Tibial nerve (tissue), 4 donors: ENCODE measurements around the gene PYROXD2. TPM values are rescaled to one million over a fixed set of nuclear protein-coding genes. Genes with fewer than 3 reads are reported as not detected.
A peak's percentile ranks its signal among the peaks of the same experiment; 100 is the strongest.

Source experiments
- DNase-seq, 2 donors: peaks; one replicate each; pipeline ENCODE4 v3.0.0-alpha.2; 2019; ENCODE audit warnings: low spot score in 2 of 2
- H3K27ac ChIP-seq, 4 donors: fragments of 200-600 bp; sonication (generic) in 3 of 4; one replicate each; pipeline ENCODE4 v1.5.1; 2017 to 2019; ENCODE audit warnings: mild to moderate bottlenecking in 1 of 4
- H3K27me3 ChIP-seq, 2 donors: fragments of 200-600 bp; sonication (generic) in 1 of 2; one replicate each; pipeline versions ENCODE4 v1.5.1 to v1.6.0; 2017 to 2019
- H3K36me3 ChIP-seq, 3 donors: fragments of 200-600 bp; sonication (generic); one replicate each; pipeline ENCODE4 v1.5.1; 2018 to 2019
- H3K4me1 ChIP-seq, 4 donors: fragments of 200-600 bp; sonication (generic) in 3 of 4; one replicate each; pipeline ENCODE4 v1.5.1; 2017 to 2019
- H3K4me3 ChIP-seq, 4 donors: fragments of 200-600 bp; sonication (generic) in 3 of 4; one replicate each; pipeline ENCODE4 v1.5.1; 2017 to 2019; ENCODE audit warnings: mild to moderate bottlenecking in 1 of 4, moderate library complexity in 1 of 4
- H3K9me3 ChIP-seq, 4 donors: fragments of 200-600 bp; sonication (generic) in 3 of 4; one replicate each; pipeline ENCODE4 v1.5.1; 2017 to 2019
- EP300 ChIP-seq, 2 donors: sonication (generic); formaldehyde crosslinking; IDR thresholded peaks; one replicate each; pipeline ENCODE4 v1.6.1; 2017; ENCODE audit warnings: antibody characterized with exemption in 2 of 2, mild to moderate bottlenecking in 1 of 2
- POLR2A ChIP-seq, 2 donors: fragments of 450-650 bp; IDR thresholded peaks; one replicate each; pipeline ENCODE4 v1.6.1; 2017; ENCODE audit warnings: antibody characterized with exemption in 2 of 2, mild to moderate bottlenecking in 2 of 2, moderate library complexity in 2 of 2
- WGBS, 2 donors: methylation state at CpG; one replicate each; pipeline ENCODE4 v1.1.5; 2018; 5-methylcytosine and 5-hydroxymethylcytosine counted together
- total RNA-seq, 4 donors: library from RNA; depleted of rRNA; stranded (reverse); fragments of >200 nt; gene quantifications; one replicate each; pipeline ENCODE4 v1.1.0, GENCODE V29; 2016
- TF ChIP-seq, protein P1 (sequence below), 5 experiments: fragments of 200-600 bp in 3 of 5; fragments of 450-650 bp in 2 of 5; sonication (generic) in 3 of 5; IDR thresholded peaks; one replicate each; pipeline ENCODE4 v1.5.1; 2016 to 2019; ENCODE audit warnings: antibody characterized with exemption in 5 of 5, mild to moderate bottlenecking in 3 of 5, moderate library complexity in 2 of 5

PYROXD2 gene
- 10 to 100 TPM; 14.2 to 27.0 (median 20.8) TPM for total RNA-seq

DNA sequence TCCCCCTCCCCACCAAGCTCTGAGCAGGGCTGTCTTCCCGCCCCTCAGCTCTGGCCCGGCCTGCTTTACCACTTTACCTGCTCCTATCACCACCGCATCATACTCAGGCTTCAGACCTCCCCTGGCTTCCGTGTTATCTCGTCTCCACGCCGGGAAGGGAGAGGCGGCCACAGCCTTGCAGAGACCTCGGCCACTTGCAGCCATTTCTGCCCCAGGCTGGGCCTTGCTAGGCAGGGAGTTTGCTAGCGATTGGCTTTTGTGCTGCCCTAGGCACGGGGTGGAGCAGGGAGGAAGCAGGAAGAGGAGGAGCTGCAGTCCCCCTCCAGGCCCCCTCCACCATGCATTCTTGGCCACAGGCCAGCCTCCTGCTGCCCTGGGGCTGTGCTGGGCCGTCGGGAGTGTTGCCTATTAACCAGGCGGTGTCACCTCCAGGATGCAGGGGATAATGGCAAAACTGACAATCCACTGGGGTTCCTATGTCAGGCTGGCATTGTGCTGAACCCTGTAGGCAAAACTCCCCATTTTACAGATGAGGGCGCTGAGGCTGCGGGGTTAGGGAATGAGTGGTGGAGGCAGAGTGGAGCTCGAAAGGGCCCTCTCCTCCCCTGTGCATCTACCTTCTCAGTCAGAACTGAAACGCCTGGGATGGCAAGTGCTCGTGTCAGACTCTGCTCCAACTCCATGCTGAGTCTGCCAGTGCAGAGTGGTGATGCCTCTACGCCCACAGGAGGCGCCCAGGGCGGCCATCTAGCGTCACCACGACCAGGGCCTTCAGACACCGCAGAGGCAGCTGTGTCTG lies at the start of gene PYROXD2:
Gene PYROXD2 (minus strand): TSS at position 251 of the 799 bp plus-strand sequence. CDS start 47 bp downstream, at position 204.
- peak within 1 kb of the TSS; percentile 63 to 85 (median 83) for H3K27ac ChIP-seq
- WGBS, 2 donors, result 24 to 30% methylated on average over 24 to 25 of the region's 25 CpGs
- peak; percentile 84 to 85 for DNase-seq
- H3K4me1 ChIP-seq, result peaks cover 0 to 32% (median 12%) of the 10 kb centered on the region in 4 donors
- H3K4me3 ChIP-seq, result peak within 1 kb of the TSS; percentile 45 to 65 (median 56)
- H3K9me3 ChIP-seq, result no peaks in the 10 kb centered on the region
- TF ChIP-seq EP300 (IDR thresholded peaks at IDR 0.05), result peak in 1 of 2 donors; percentile 89
- TF ChIP-seq POLR2A (IDR thresholded peaks at IDR 0.05), result peak in 1 of 2 donors; percentile 68
- TF ChIP-seq, protein P1, sequence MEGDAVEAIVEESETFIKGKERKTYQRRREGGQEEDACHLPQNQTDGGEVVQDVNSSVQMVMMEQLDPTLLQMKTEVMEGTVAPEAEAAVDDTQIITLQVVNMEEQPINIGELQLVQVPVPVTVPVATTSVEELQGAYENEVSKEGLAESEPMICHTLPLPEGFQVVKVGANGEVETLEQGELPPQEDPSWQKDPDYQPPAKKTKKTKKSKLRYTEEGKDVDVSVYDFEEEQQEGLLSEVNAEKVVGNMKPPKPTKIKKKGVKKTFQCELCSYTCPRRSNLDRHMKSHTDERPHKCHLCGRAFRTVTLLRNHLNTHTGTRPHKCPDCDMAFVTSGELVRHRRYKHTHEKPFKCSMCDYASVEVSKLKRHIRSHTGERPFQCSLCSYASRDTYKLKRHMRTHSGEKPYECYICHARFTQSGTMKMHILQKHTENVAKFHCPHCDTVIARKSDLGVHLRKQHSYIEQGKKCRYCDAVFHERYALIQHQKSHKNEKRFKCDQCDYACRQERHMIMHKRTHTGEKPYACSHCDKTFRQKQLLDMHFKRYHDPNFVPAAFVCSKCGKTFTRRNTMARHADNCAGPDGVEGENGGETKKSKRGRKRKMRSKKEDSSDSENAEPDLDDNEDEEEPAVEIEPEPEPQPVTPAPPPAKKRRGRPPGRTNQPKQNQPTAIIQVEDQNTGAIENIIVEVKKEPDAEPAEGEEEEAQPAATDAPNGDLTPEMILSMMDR (IDR thresholded peaks at IDR 0.05), result no peak
- H3K36me3 ChIP-seq, result peaks cover 3 to 56% (median 9%) of the 10 kb centered on the region in 3 donors
- no peaks in the 10 kb centered on the region for H3K27me3 ChIP-seq

DNA sequence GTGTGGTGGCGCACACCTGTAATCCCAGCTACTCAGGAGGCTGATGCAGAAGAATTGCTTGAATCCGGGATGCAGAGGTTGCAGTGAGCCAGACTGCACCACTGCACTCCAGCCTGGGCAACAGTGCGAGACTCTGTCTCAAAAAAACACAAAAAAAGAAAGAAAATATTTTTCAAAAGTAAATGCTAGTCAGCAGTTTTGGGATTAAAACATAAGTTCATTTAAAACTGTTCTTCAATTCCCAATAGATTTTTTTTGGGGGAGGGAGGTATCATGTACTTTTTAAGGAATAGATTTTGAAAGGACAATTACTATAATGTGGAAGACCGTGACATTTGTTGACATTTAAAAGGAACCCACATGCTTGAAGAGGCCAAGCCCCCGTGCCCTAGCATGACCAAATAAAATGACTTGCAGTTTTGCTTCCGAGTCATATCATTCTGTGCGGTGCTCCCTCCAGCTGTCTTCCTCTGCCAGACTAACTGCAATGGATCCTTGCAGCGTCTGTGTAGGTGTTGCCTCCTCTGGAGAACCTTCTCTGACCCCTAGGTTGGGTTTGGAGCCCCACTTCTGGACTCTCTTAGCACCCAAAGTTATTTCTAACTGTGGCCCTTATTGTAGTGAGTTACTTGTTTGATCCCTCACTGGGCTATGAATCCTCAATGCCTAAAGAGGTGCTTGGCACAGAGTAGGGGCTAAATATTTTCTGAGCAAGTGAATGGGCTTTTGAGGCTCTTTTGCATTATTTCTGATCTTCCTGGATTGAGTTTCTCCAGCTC lies 49.2 kb upstream of the PYROXD2 start:
- TF ChIP-seq POLR2A (IDR thresholded peaks at IDR 0.05) (no peak), EP300 (IDR thresholded peaks at IDR 0.05) (no peak)
- TF ChIP-seq, protein P1 (IDR thresholded peaks at IDR 0.05), result no peak
- H3K27me3 ChIP-seq, result no peaks in the 10 kb centered on the region

DNA sequence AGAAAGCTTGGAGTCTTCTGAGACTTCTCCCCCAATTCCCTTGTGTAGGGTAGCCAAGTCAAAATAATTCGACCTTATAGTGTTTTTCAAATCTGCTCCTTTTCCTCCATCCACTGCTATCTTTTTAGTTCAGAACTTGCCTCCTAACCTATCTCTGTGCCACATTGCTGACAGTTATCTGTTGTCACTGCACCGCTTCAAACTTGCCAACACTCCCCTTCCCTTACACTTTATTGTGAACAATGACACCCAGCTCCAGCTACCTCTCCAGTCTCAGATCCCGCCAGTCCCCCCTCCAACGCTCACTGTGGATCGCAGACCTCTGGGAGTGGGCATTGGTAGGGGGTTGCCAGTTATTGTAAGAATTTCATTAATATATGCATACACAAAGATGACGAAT lies 48.0 kb upstream of the PYROXD2 start:
- Histone ChIP-seq H3K27me3 (no peaks in the 10 kb centered on the region), H3K36me3 (no peaks in the 10 kb centered on the region), H3K27ac (no peak overlapping the region), H3K4me1 (peaks cover 0 to 25% (median 13%) of the 10 kb centered on the region in 4 donors), H3K9me3 (no peaks in the 10 kb centered on the region), H3K4me3 (no peak overlapping the region)
- 94% methylated on average over 6 of the region's 6 CpGs for WGBS, 2 donors
- no peak for TF ChIP-seq POLR2A (IDR thresholded peaks at IDR 0.05)
- TF ChIP-seq, protein P1 (IDR thresholded peaks at IDR 0.05), result no peak
- TF ChIP-seq EP300 (IDR thresholded peaks at IDR 0.05), result no peak
- DNase-seq, result no peak

More for the DNA sequence above, 49.2 kb upstream of the PYROXD2 start:
- H3K27ac ChIP-seq, result no peak overlapping the region
- DNase-seq, result no peak
- H3K9me3 ChIP-seq, result no peaks in the 10 kb centered on the region
- no peak overlapping the region for H3K4me3 ChIP-seq
- H3K4me1 ChIP-seq, result peaks cover 0 to 28% (median 13%) of the 10 kb centered on the region in 4 donors
- WGBS, 2 donors, result 68 to 71% methylated on average over 8 of the region's 8 CpGs
- no peaks in the 10 kb centered on the region for H3K36me3 ChIP-seq

DNA sequence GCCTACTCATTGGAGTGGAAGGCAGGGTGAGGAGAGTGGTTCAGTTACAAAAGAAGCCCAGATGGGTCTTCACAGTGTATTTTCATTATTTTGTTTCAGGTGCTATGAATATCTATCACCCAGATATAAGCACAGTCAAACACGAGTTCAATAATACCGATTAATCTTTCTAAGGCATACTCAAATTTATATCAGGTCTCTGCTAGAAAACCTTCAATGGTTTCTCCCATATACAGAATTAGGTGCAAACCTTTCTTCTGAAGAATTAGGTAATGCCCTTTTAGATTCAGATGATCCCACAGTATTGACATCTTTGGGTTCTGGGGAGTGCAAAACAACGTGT lies 46.5 kb upstream of the PYROXD2 start:
- H3K27me3 ChIP-seq, result no peaks in the 10 kb centered on the region
- no peaks in the 10 kb centered on the region for H3K9me3 ChIP-seq
- peak overlapping the region in 2 of 4 donors; percentile 72 to 79 for H3K27ac ChIP-seq
- peaks cover 0 to 16% (median 12%) of the 10 kb centered on the region in 4 donors for H3K4me1 ChIP-seq
- no peak for DNase-seq
- TF ChIP-seq, protein P1 (IDR thresholded peaks at IDR 0.05), result no peak
- TF ChIP-seq EP300 (IDR thresholded peaks at IDR 0.05) (no peak), POLR2A (IDR thresholded peaks at IDR 0.05) (no peak)
- no peaks in the 10 kb centered on the region for H3K36me3 ChIP-seq
- 91% methylated on average over 3 of the region's 3 CpGs for WGBS, 2 donors
- no peak overlapping the region for H3K4me3 ChIP-seq
